ENCODE results near the gene VWC2L. TPM values are rescaled to one million over a fixed set of nuclear protein-coding genes. Genes with fewer than 3 reads are reported as not detected.

VWC2L gene
- total RNA-seq, 2 donors from 2014 or later = 0.10 TPM; not detected in 1

- intact Hi-C loops (cut with DNase I) = no loop called here
- DNase-seq (ENCODE audit: low spot score) = no peak
These were observed 108.5 kb downstream of the VWC2L start for GRCh38 chr2:214519258-214519818.

- intact Hi-C loops (cut with DNase I) = no loop called here
- DNase-seq (ENCODE audit: low spot score) = no peak
These were observed 118.2 kb downstream of the VWC2L start for GRCh38 chr2:214529021-214529420.

DNA sequence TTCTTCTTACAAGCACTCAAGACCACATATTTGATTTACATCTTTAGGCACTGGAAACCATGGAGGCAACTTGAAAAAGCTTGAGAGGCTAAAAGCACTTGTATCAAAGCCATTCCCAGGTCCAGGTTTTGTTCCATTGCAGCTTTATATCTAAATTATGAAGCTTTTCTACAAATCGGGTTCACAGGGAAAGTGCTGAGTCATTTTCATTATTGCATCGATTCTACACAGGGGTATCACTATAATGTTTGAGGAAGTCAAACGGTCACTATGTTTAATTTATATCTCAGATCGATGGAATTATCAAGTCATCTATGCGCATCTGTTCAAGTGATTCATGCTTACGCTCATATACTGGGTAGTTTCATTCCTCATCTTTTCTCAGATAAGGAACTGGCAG lies 118.7 kb downstream of the VWC2L start:
- no peak for DNase-seq (ENCODE audit: low spot score)
- intact Hi-C loops (cut with DNase I) = no loop called here

- intact Hi-C loops (cut with DNase I) = no loop called here
- no peak for DNase-seq (ENCODE audit: low spot score)
These were observed 122.7 kb downstream of the VWC2L start for GRCh38 chr2:214533541-214533940.

- DNase-seq (ENCODE audit: low spot score) = no peak
- intact Hi-C loops (cut with DNase I) = no loop called here
These were observed 125.8 kb downstream of the VWC2L start for GRCh38 chr2:214536625-214537024.

GRCh38 chr2:214537929-214538328 lies 127.1 kb downstream of the VWC2L start:
- no peak for DNase-seq (ENCODE audit: low spot score)
- intact Hi-C loops (cut with DNase I) = no loop called here

GRCh38 chr2:214542295-214542694 lies 131.4 kb downstream of the VWC2L start:
- intact Hi-C loops (cut with DNase I) = no loop called here
- no peak for DNase-seq (ENCODE audit: low spot score)

GRCh38 chr2:214542866-214543265 lies 132.0 kb downstream of the VWC2L start:
- intact Hi-C loops (cut with DNase I) = no loop called here
- DNase-seq (ENCODE audit: low spot score) = no peak

DNA sequence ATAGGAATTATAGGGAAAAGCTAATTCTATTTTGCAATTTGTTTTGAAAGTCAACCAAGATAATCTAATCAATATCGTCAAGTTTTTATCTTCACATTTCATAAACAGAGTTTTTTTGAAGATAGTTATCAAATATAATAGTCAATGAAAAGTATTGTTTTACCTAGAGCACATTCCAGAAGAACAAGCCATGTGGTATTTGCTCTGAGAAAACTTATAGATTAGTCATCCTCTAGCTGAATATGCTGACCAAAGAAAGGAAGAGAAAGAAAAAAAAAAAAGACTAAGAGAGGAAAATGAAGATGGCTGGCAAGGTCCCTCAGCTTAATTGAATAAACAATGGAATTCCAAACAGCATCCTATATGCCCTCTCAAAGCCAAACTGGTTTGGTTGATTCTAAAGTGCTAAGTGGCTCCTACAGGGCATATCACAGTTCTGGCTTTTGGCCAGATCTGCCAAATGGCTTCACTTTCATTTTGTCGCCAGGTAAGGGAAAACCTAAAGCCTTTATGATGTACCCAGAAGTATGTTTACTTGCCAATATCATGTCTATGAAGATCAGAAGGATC lies 132.6 kb downstream of the VWC2L start:
- intact Hi-C loops (cut with DNase I) = no loop called here
- no peak for DNase-seq (ENCODE audit: low spot score)

DNA sequence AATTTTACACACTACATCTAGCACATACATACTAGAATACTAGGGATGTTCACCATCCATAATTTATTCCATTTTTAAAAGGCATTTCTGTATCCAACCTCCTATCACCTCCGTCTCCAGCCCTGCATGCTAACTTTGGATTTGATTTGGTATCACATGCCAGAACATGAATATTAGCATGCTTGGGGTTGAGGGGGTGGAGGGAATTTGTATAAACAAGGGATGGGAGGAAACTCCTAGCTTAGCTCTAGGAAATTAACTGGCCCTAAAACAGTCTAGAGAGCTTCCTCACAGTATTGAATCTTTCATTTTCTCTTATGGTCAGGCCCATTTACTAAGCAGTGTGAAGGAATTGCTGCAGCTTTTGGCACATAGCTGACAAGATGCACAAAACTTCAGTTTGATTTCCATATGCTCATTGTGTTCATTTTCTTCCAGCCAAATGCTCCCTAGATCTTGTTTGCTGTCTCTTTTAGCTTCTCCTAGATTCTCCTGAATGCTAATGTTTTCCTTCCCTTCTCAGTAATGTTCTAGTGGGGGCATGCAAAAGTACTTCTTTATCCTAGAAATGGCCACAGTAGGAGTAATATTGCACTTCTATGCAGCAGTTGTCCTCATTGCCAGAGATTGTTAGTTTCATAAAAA lies 135.2 kb downstream of the VWC2L start:
- no peak for DNase-seq (ENCODE audit: low spot score)
- intact Hi-C loops (cut with DNase I) = no loop called here

DNA sequence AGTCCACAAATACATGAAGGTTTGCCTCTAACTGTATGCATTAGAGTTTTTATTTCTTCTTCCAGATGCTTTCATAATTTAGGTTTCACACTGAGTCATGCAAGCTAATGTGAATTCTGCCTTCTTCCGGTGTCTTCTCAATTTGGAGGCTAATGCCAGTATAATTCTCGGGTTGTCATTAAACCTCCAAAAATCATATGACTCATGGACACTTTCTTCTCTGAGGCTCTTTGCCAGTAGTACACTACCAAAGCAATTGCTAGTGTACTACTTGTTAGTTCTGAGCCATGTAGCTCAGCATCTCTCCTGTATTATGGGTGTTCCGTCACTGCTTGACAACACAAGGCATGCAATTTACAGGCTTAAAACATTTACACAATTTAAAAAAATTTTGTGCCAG lies 137.1 kb downstream of the VWC2L start:
- DNase-seq (ENCODE audit: low spot score) = no peak
- intact Hi-C loops (cut with DNase I) = no loop called here

DNA sequence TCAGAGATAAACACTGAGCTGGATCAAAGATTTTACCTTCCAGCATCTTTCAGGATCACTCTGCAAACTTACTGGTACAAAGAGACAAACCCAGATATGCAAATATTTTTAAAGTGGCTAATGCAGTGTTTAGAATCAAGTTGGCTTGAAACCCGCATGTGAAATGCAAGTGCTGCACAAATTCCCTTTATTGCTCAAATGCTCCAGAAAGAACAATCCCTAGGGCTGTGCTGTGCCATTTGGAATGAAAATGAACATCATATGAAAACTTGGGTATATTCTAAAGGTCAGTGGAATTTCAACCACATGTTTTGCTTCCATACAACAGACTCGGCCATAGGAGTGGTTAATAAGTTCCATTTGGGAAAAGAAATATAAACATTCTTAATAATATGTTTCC lies 139.1 kb downstream of the VWC2L start:
- intact Hi-C loops (cut with DNase I) = no loop called here
- no peak for DNase-seq (ENCODE audit: low spot score)

DNA sequence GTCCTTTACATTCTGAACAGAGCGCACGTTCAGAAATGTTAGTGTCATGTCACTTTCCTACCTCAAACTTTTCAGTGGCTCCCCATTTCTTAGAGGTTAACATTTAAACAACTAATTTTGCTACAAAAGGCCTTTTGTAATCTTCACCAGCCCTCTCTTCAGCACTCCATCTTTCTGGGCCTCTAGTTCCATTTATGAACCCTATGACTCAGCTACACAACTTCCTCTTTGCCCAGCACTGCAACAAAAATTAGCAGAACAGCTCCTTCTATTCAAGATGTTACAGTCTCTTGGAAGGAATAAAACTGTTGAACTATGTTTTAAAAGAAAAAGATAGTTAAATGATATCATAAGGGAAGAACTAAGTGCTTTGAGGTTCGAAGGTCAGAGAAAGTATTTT lies 139.9 kb downstream of the VWC2L start:
- intact Hi-C loops (cut with DNase I) = no loop called here
- DNase-seq (ENCODE audit: low spot score) = no peak

- DNase-seq (ENCODE audit: low spot score) = no peak
- intact Hi-C loops (cut with DNase I) = no loop called here
These were observed 147.0 kb downstream of the VWC2L start for GRCh38 chr2:214557884-214558283.

- DNase-seq (ENCODE audit: low spot score) = no peak
- intact Hi-C loops (cut with DNase I) = no loop called here
These were observed 147.5 kb downstream of the VWC2L start for GRCh38 chr2:214558341-214558740.

- intact Hi-C loops (cut with DNase I) = no loop called here
- no peak for DNase-seq (ENCODE audit: low spot score)
These were observed 149.3 kb downstream of the VWC2L start for GRCh38 chr2:214560176-214560575.

- intact Hi-C loops (cut with DNase I) = no loop called here
- no peak for DNase-seq (ENCODE audit: low spot score)
These were observed 149.8 kb downstream of the VWC2L start for GRCh38 chr2:214560618-214561190.

- intact Hi-C loops (cut with DNase I) = no loop called here
- no peak for DNase-seq (ENCODE audit: low spot score)
These were observed 154.4 kb downstream of the VWC2L start for GRCh38 chr2:214565246-214565645.

GRCh38 chr2:214566457-214566856 lies 155.6 kb downstream of the VWC2L start:
- no peak for DNase-seq (ENCODE audit: low spot score)
- intact Hi-C loops (cut with DNase I) = no loop called here

GRCh38 chr2:214569419-214570035 lies 158.7 kb downstream of the VWC2L start:
- intact Hi-C loops (cut with DNase I) = no loop called here

More at GRCh38 chr2:214569419-214570035, 158.7 kb downstream of the VWC2L start:
- no peak for DNase-seq (ENCODE audit: low spot score)
